Stimulated activated CD4-positive, alpha-beta T cell treated with anti-CD3 and anti-CD28 coated beads, Interleukin-15, amount 100 ng/mL, for 24 hours (primary cell): ENCODE data around the gene FAM169A.
"Not testable (repeated sequence)": the region's sequence is repeated elsewhere in the genome, so short reads cannot be mapped to it uniquely, and the experiment has no call there.

Experiments used
- DNase-seq: peaks from one replicate; pipeline ENCODE4 v3.0.0-alpha.2; 2020

The FAM169A gene, protein sequence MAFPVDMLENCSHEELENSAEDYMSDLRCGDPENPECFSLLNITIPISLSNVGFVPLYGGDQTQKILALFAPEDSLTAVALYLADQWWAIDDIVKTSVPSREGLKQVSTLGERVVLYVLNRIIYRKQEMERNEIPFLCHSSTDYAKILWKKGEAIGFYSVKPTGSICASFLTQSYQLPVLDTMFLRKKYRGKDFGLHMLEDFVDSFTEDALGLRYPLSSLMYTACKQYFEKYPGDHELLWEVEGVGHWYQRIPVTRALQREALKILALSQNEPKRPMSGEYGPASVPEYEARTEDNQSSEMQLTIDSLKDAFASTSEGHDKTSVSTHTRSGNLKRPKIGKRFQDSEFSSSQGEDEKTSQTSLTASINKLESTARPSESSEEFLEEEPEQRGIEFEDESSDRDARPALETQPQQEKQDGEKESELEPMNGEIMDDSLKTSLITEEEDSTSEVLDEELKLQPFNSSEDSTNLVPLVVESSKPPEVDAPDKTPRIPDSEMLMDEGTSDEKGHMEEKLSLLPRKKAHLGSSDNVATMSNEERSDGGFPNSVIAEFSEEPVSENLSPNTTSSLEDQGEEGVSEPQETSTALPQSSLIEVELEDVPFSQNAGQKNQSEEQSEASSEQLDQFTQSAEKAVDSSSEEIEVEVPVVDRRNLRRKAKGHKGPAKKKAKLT

DNA sequence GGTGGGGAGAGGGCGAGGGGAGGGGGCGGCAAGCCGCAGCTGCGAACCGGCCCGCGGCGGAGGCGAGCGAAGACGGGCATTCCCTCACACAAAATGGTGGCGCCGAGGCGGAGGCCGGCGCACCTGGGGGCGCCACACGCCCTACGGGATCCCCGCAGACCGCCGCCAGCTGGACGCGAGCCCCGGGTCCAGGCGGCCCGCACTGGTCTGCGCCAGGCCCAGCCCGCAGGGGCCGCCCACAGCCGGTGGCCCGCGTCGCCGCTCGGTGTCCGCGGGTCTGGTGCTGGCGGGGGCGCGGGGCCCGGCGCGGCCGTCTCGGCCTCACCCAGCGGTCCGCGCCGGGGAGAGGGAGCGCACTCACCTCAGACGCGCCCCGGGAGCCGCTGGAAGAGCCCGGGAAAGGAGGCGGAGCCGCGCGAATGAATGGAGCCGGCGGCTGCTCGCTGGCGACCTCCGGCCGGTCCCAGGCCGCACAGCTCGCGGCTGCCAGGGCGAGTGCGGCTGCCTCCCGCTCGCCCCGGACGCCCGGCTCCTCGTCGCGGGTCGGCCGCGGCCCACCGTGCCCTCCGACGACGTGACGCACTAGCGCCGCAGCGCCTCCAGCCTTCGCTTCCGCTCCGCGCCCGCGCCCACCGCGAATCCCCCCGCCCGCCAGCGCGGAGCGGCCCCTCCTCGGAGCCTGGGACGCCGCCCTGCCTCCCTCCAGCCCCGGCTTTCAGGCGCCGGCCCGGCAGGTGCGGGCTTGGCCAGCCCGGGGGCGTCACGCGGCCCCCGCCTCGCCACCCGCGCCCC, at the start of gene FAM169A:
Gene FAM169A (minus strand): TSS at position 584 of the 792 bp plus-strand sequence. CDS start 24,711 bp downstream, outside the sequence.
- peak; percentile 65 for DNase-seq

DNA sequence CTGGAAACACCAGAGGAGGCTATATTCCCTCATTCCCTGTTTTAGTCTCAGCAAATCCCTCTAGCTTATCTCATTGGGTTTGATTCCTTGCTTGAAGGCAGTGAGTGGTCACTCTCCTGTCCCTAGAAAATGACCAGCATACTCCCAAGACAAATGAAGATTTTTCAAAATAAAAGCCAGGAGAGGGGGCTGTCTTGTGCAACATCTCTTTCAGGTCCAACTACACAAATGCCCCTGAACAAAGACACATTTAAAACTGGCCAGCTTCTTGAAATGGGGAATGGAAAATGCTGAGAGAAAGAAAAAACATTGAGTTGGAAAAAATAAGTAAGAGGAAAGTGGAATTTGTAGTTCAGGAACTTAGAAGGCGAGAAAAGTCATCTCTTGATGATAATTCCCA, 49.3 kb upstream of the FAM169A start:
- no peak for DNase-seq

DNA sequence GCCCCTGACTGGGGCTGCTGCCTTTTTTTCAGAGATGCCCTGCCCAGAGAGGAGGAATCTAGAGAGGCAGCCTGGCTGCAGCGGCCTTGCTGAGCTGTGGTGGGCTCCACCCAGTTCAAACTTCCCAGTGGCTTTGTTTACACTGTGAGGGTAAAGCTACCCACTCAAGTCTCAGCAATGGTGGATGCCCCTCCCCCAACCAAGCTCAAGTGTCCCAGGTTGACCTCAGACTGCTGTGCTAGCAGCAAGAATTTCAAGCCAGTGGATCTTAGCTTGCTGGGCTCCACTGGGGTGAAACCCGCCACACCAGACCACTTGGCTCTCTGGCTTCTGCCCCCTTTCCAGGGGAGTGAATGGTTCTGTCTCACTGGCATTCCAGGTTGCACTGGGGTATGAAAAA, 45.2 kb upstream of the FAM169A start:
- DNase-seq: not testable (repeated sequence)

DNA sequence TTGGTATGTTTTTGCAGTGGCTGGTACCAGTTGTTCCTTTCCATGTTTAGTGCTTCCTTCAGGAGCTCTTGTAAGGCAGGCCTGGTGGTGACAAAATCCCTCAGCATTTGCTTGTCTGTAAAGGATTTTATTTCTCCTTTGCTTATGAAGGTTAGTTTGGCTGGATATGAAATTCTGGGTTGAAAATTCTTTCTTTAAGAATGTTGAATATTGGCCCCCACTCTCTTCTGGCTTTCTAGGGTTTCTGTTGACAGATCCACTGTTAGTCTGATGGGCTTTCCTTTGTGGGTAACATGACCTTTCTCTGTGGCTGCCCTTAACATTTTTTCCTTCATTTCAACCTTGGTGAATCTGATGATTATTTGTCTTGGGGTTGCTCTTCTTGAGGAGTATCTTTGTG, 43.7 kb upstream of the FAM169A start:
- DNase-seq: not testable (repeated sequence)

DNA sequence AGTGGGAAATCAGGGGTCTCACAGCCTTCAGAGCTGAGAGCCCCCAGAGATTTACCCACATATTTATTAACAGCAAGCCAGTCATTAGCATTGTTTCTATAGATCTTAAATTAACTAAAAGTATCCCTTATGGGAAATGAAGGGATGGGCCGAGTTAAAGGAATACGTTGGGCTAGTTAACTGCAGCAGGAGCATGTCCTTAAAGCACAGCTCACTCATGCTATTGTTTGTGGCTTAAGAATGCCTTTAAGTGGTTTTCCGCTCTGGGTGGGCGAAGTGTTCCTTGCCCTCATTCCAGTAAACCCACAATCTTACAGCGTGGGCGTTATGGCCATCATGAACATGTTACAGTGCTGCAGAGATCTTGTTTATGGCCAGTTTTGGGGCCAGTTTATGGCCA, 42.0 kb upstream of the FAM169A start:
- not testable (repeated sequence) for DNase-seq

DNA sequence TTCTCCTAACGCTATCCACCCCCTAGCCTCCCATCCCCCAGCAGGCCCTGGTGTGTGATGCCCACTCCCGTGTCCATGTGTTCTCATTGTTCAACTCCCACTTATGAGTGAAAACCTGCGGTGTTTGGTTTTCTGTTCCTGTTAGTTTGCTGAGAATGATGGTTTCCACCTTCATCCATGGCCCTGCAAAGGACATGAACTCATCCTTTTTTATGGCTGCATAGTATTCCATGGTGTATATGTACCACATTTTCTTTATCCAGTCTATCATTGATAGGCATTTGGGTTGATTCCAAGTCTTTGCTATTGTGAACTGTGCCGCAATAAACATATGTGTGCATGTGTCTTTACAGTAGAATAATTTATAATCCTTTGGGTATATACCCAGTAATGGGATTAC, 38.5 kb upstream of the FAM169A start:
- DNase-seq: not testable (repeated sequence)

DNA sequence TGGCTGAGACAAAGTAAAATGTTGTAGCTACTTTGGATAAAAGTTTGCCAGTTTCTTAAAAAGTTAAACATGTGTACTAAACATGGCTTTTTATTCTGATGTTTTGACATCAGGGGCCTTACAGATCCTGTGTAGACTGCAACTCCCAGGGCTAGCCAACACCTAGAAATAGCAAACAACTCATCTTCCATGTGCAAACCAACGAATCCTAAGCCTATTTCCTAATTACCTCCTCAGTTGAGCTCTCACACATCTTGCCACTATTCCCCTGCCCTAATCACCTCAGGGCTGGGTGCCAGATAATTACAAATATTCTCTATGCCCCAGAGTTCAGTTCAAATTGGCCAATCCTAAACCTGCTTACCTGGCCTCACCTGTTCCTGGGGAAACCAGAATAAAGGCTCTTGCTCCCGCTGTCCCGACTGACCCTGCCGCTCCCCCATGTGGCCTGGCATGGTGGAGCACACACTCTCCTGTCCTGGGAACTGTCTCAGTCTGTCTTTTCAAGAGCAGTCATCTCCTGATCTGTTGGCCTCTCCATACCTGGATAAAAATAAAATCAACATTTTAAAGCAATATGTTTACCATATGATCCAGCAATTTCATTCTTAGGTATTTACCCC, 37.1 kb upstream of the FAM169A start:
- peak; percentile 24 for DNase-seq

DNA sequence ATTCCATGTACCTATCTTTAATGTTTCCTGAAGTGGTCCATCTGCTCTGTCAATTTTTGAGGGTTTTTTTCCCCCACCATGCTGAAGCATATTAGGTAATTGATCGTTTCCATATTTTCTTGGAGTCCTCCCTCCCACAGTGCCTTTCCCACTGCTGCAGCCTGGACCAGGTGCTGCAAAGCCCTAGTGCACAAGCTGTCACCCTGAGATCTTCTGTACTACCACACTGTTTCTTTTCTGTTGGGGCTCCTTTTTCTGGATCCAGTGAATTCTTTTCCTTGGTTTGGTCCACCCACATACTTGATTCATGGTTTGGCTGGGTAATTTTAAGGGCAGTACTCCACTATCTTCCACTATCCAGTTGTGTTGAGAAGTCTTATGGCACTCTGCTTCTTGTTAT, 30.9 kb upstream of the FAM169A start:
- DNase-seq: no peak

DNA sequence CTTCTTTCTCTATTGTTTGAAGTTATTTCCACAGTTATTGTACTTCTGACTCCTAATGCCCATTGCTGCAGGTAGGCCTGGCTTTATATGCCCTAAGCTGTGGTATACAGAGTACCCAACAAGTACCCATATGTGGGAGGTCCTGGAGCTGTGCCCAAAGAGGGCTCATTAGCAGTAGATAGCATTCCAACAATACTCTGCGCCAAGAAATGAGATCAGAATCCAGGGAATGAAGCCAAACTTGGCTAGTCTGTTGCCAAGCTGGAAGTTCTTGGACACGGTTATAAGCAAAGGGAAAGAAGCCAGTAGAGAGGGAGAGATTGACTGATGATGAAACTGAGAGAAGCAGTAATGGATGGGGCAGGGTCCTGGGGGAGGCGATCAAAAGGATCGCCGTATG, 29.7 kb upstream of the FAM169A start:
- no peak for DNase-seq

DNA sequence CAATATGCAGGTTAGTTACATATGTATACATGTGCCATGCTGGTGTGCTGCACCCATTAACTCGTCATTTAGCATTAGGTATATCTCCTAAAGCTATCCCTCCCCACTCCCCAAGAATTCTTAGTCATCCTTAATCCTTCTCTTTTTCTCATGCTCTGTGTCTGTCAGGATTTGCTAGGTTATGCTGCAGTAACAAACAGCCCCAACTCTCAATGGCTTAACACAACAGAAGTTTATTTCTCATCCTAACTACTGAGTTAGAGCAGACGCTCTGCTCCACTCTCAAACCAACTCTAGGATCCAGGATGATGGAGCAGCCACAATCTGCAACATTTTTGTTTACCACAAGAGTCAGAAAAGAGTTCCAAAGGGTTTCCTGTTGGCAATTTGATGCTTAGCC, 28.2 kb upstream of the FAM169A start:
- no peak for DNase-seq

DNA sequence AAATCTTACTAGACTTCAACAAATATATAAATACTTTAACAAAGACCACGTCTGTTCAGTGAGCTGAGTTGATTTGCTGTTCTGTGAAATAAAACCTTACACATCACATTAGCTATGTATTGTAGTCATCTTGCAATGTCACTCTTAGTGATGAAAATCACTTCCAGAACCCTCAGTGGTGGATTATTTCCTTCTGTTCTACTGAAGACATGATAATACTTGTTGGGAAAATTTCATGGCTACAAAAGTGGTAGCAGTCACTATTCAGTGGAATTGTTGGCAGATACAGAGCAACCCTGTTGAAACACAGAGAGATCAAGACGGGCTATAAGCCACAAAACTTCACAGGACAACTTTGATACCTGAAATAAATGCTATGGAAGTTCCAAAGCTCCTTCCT, 26.7 kb upstream of the FAM169A start:
- DNase-seq: no peak

DNA sequence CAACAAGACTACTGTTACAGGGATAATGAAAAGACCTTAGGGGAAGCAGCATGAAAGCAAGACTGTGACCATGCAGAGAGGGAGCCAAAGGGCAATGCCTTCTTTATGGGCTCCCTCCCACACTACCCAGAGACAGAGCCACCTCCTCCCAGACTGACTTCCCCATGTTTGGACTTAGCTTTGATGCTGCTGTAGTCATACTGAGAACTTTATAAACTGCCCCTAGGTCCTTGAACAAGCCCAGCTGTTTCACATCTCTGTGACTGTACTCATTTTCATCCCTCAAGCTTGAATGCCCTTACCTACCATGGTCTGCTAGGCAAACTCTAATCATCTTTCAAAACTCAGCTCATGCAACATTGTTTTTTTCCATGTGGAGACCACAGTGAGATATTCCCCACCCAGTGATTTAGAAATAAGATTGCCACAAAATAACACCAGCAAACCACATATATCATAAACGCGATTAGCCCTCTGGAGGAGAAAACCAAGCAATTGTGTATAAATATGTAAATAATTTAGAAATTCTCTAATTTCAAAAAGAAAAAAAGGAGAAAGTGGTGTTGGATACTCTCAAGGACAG, 23.4 kb upstream of the FAM169A start:
- DNase-seq: no peak

DNA sequence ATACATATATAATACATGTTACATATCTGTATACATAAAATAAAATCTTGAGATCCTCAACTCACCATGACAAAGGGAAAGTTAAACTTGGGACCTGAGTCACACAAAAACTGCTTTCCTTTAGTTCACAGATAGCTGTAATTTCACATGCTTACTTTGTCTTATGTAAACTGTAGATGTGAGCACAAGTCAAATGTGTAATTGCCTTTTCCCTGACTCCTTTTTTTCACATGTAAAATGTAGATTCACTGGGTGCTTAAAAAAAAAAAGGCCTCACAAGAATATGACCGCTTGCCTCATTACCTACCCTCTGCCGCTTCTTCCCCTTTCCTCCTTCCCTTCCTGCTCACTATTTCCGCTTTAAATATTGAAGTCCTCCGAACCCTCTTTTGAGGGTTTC, 21.9 kb upstream of the FAM169A start:
- DNase-seq: no peak

DNA sequence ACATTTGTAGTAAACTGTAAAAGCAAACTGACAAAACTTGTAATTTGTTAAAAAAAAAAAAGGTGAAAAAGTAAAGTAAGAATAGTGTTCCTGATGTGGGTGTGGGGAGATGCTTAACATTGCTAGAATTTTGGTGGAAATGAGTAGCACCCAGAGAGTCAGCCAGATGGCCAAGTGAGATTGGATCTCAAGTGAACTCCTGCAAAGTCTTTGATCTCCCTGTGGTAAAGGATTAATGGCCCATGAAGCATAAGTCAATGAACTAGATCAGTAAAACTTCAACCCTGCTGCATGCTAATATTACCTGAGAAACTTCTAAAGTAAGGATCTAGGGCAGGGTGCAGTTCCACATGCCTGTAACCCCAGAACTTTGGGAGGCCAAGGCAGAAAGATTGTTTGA, 19.0 kb upstream of the FAM169A start:
- no peak for DNase-seq

DNA sequence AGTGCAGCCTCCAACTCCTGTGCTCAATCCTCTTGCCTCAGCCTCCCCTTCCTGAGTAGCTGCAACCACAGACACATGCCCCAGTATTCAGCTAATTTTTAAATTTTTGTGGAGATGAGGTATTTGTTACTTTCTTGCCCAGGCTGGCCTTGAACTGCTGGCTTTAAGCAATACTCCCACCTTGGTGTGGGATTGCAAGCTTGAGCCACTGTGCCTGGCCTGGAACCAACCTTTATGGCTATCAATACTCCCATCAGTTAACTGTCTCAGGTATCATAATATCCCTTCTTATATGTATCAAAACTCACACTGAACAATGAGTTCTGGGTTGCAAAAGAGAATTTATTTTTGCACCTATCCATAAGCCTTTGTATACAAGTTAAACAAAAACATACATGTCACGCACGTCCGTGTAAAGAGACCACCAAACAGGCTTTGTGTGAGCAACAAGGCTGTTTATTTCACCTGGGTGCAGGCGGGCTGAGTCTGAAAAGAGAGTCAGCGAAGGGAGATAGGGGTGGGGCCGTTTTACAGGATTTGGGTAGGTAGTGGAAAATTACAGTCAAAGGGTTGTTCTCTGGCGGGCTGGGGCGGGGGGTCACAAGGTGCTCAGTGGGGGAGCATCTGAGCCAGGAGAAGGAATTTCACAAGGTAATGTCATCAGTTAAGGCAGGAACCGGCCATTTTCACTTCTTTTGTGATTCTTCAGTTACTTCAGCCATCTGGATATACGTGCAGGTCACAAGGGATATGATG, 16.4 kb upstream of the FAM169A start:
- DNase-seq: not testable (repeated sequence)

DNA sequence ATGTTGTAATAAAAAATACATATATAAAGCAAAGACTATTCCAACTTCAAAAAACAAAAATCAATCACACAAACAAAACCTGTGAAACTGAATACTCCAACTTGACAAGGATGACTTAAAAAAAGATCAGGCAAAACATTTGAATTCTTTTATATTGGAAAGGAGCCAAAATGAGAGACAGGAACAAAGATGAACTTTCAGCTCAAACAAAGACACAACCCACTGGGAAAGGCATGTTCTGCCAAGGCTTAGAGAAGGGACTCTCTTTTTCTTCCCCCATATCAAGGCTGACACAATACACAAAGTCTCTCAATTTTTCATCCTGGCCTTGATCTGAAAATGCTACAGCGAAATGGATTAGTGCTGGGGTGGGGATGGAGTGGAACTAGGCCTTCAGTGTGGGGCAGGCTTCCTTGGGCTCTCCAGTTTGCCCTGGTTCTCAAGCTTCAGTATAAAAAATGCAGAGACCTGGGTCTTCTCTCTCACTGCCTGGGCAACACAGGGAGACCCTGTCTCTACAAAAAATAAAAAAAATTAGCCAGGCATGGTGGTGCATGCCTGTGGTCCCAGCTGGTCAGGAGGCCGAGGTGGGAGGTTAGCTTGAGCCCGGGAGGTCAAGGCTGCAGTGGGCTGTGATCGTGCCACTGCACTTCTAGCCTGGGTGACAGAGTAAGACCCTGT, 11.6 kb upstream of the FAM169A start:
- DNase-seq: no peak

DNA sequence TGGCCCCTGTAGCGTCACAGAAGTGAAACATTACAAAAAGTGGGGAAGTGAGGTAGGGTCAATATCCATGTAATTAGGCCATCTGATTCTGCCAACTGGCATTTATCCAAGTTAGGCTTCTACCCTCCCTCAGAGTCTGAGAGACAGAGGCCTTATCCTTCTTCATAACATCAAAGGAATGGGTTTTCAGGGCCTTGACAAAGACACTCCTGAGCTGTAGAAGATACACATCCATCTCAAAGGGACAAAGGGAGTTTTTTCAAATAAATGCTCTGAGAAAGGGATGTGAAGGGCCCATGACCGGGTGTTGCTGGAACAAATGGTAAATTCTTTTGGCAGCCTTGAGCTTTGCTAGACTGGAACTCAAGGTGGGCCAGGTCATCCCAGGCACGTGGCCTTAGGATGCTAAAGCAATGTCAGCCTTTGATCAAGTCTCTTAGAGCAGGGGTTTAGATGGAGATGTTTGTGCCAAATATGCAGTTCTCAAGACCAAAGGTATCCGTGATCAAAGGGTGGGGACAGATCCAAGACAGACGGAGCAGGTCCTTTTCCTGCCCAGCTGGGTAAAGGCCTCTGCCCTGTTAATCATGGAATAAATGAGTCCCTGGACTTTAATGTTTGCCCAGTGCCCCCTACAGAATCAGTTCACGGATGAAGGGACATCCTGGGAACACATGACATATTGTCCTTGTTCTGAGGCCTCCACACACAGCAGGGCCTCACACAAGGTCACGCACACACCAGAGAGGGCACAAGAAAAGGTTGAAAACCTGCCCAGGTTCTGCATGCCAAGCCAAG, 10.0 kb upstream of the FAM169A start:
- DNase-seq: no peak

DNA sequence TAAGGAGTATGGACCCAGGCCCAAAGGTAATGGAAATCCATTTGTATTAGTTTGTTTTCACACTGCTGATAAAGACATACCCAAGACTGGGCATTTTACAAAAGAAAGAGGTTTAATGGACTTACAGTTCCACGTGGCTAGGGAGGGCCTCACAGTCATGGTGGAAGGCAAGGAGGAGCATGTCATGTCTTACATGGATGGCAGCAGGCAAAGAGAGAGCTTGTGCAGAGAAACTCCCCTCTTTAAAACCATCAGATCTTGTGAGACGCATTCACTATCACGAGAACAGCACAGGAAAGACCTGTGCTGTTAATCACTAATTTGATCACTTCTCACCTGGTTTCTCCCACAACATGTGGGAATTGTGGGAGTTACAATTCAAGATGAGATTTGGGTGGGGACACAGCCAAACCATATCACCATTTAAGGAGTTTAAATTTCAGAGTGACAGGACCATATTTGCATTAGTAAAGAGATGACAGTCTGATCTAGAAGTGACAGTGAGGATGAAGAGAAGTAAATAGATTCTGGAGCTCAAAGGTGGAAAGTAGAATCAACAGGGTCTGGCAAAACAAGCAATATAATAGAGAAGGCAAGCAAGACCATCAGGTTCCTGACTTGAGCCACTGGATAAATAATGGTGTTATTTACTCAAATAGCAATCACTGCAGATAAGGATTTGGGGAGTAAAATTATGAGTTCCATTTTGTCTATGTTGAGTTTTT, 7.5 kb upstream of the FAM169A start:
- DNase-seq: no peak

DNA sequence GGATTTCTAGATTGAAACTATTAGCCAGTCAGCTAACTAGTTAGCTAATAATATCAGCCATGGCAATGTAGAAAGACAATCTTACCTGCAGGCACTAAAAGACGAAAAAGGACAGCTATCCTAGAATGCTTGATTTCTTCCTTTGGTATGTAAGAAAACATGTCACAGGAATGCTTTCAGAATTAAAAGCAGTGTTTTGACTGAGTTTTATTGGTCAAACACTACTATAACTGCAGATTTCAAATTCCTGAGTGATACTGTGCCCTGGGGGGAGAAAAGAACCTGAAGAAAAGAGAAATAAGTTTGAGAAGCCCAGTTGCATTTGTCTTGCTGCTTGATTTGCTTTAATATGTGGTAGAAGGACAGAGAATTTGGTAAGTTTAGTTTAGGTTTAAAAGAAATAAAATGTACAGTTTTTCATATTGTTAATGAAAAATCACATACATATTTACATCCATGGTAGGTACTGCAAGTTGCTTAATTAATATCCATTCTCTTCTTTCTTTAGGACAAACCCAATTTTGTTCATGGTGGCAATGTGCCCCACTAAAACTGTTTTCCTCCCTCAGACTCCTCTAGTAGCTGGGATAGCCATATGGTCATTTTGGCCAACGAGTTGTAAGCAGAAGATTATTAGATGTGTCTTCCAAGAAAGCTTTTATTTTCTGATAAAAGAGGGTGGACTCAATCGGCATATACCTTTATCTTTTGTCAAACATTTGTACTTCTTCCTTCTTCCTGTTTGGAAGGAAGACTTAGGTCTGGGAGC, 4.3 kb upstream of the FAM169A start:
- DNase-seq: no peak
